CD4-positive, alpha-beta memory T cell (primary cell): ENCODE results near the gene SLC7A5. TPM values are rescaled to one million over a fixed set of nuclear protein-coding genes. Genes with fewer than 3 reads are reported as not detected.

Experiments
- CTCF ChIA-PET: fragments of 350-600 bp; sonication (Branson Sonifier 250); formaldehyde crosslinking; loops from one replicate; lab custom pipeline; 2021; ENCODE audit warnings: inconsistent platforms; ENCODE audit not compliant: partially characterized antibody; lab: Charles Lee
- POLR2A ChIA-PET: fragments of 350-600 bp; sonication (Branson Sonifier 250); formaldehyde crosslinking; loops from one replicate; lab custom pipeline; 2021; ENCODE audit not compliant: partially characterized antibody; lab: Charles Lee
- DNase-seq, 5 donors: peaks; one replicate each; pipeline versions ENCODE4 v3.0.0 to v3.0.0-alpha.2; 2020 to 2022; ENCODE audit warnings: mixed read lengths in 1 of 5
- H3K27ac ChIP-seq: one replicate; pipeline ENCODE4 v1.7.0; 2013; ENCODE audit warnings: low read depth, low read length
- H3K27me3 ChIP-seq: 2 replicates; pipeline ENCODE4 v1.7.0; 2013; ENCODE audit warnings: mild to moderate bottlenecking, low read length, moderate library complexity; ENCODE audit not compliant: insufficient read depth
- H3K36me3 ChIP-seq: 2 replicates; pipeline ENCODE4 v1.7.0; 2013; ENCODE audit warnings: mild to moderate bottlenecking, low read length, moderate library complexity; ENCODE audit not compliant: insufficient read depth
- H3K4me1 ChIP-seq: 2 replicates; pipeline ENCODE4 v1.7.0; 2013; ENCODE audit warnings: mild to moderate bottlenecking, low read length, moderate library complexity; ENCODE audit not compliant: insufficient read depth
- H3K4me3 ChIP-seq, 2 donors: one replicate each; pipeline ENCODE4 v1.7.0; 2013; ENCODE audit warnings: low read length in 2 of 2, mild to moderate bottlenecking in 1 of 2
- H3K9me3 ChIP-seq, 2 donors: one replicate each; pipeline ENCODE4 v1.7.0; 2013; ENCODE audit warnings: low read length in 2 of 2, control low read depth in 1 of 2; ENCODE audit not compliant: control insufficient read depth in 1 of 2
- H3K27ac Mint-ChIP-seq, 7 donors: one replicate each; pipeline ENCODE4 v1.8.0; 2020 to 2021; ENCODE audit warnings: mixed read lengths in 7 of 7, mild to moderate bottlenecking in 6 of 7, inconsistent platforms in 3 of 7, moderate library complexity in 3 of 7
- H3K27me3 Mint-ChIP-seq, 2 donors: one replicate each; pipeline ENCODE4 v1.8.0; 2020 to 2021; ENCODE audit warnings: mixed read lengths in 2 of 2
- H3K36me3 Mint-ChIP-seq, 2 donors: one replicate each; pipeline ENCODE4 v1.8.0; 2020 to 2021; ENCODE audit warnings: mixed read lengths in 2 of 2, inconsistent platforms in 1 of 2, mild to moderate bottlenecking in 1 of 2
- H3K4me1 Mint-ChIP-seq, 4 donors: one replicate each; pipeline ENCODE4 v1.8.0; 2020 to 2021; ENCODE audit warnings: mixed read lengths in 4 of 4, mild to moderate bottlenecking in 1 of 4
- H3K4me3 Mint-ChIP-seq, 8 donors: one replicate each; pipeline ENCODE4 v1.8.0; 2020 to 2021; ENCODE audit warnings: mixed read lengths in 8 of 8, mild to moderate bottlenecking in 7 of 8, moderate library complexity in 6 of 8, inconsistent platforms in 3 of 8
- H3K9me3 Mint-ChIP-seq, 8 donors: one replicate each; pipeline ENCODE4 v1.8.0; 2020 to 2021; ENCODE audit warnings: mixed read lengths in 8 of 8, mild to moderate bottlenecking in 5 of 8, inconsistent platforms in 3 of 8, moderate library complexity in 1 of 8
- intact Hi-C: fragments of 100-400 bp; cut with micrococcal nuclease; formaldehyde crosslinking; loops from one replicate; pipeline ENCODE4 v1.15.1; 2023
- polyA plus RNA-seq, 2 donors: library from polyadenylated mRNA; unstranded; fragments of 300-500 nt; fragmentation: Illumina TruSeq; gene quantifications; one replicate each; pipeline ENCODE4 v1.2.3, GENCODE V29; 2021
- total RNA-seq, 2 experiments: library from RNA; stranded (reverse); gene quantifications; one replicate each; pipeline ENCODE4 v1.2.3, GENCODE V29; 2021

SLC7A5 gene
- total and polyA plus RNA-seq, 4 experiments from 2014 or later: 3.5 to 13.5 (median 9.2) TPM

- Mint-ChIP-seq H3K4me1 (peaks cover 5 to 31% (median 15%) of the 10 kb centered on the region in 4 donors), H3K27me3 (no peaks in the 10 kb centered on the region), H3K36me3 (peaks cover 0 to 19% of the 10 kb centered on the region in 2 donors), H3K27ac (peak overlapping the region in 3 of 7 donors; percentile 47 to 88 (median 78)), H3K9me3 (no peaks in the 10 kb centered on the region), H3K4me3 (no peak overlapping the region)
- DNase-seq: peak; percentile 71 to 78 (median 75)
- no peaks in the 10 kb centered on the region for H3K27me3 ChIP-seq
- ChIA-PET CTCF (interaction anchor here (1.0 to 9.5 kb wide), 23 partner anchors 10 to 589 kb away, joined by 3 to 388 read pairs (median 6); partner anchors contain the start of gene SLC7A5), POLR2A (interaction anchor here (0.9 to 8.9 kb wide), 5 partner anchors 15 to 71 kb away, joined by 3 to 94 read pairs (median 4); partner anchors contain the start of gene SLC7A5)
- H3K4me3 ChIP-seq: no peak overlapping the region
- no peak overlapping the region for H3K27ac ChIP-seq
- H3K4me1 ChIP-seq: peaks cover 29% of the 10 kb centered on the region
- intact Hi-C loops: loop anchor here (1.0 kb wide), 3 partner anchors 21 to 71 kb away; no protein-coding TSS in a partner anchor
- H3K9me3 ChIP-seq: no peaks in the 10 kb centered on the region
- peaks cover 8% of the 10 kb centered on the region for H3K36me3 ChIP-seq
These were observed 19.0 kb downstream of the SLC7A5 start for GRCh38 chr16:87850009-87851006.

DNA sequence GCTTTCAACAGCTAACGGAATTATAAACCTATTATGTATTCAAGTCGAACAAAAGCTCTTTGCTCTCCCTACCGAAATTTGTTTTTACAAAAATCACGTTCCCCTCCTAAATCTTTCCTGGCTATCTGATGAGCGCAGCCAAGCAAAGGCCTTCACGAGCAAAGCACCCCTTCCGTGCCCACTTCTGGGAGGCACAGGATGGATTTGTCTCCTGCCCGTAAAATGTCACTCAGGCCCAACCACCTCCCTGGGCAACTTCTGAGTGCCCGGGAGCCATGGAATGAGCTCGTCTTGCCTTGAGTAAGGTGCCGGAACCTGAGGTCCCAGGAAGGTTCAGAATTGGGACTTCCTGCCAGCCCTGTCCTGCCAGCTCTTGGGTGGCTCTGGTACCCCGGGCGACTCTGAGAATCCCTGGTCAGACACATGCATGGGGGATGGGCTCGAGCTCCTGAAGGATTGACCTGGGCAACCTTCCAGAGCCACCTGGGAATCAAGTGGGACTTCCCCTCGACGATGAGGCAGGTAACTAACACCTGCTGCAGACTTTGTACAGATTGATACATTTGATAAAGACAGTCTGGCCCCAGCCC lies 19.8 kb downstream of the SLC7A5 start:
- POLR2A ChIA-PET: interaction anchor here (0.9 to 8.9 kb wide), 5 partner anchors 16 to 70 kb away, joined by 3 to 94 read pairs (median 4); partner anchors contain the start of gene SLC7A5
- Histone ChIP-seq H3K4me3 (no peak overlapping the region), H3K27me3 (no peaks in the 10 kb centered on the region), H3K9me3 (no peaks in the 10 kb centered on the region), H3K27ac (no peak overlapping the region), H3K4me1 (peaks cover 21% of the 10 kb centered on the region), H3K36me3 (peaks cover 8% of the 10 kb centered on the region)
- intact Hi-C loops: loop anchor here (1.0 kb wide), 3 partner anchors 22 to 70 kb away; no protein-coding TSS in a partner anchor
- Mint-ChIP-seq H3K4me1 (peaks cover 5 to 31% (median 16%) of the 10 kb centered on the region in 4 donors), H3K27me3 (no peaks in the 10 kb centered on the region), H3K9me3 (no peaks in the 10 kb centered on the region), H3K27ac (peak overlapping the region in 2 of 7 donors; percentile 78 to 88), H3K4me3 (no peak overlapping the region), H3K36me3 (peaks cover 0 to 19% of the 10 kb centered on the region in 2 donors)
- no peak for DNase-seq
- CTCF ChIA-PET: interaction anchor here (0.7 to 9.5 kb wide), 25 partner anchors 11 to 857 kb away, joined by 3 to 388 read pairs (median 5); partner anchors contain the start of genes CTU2, RNF166 and SLC7A5

GRCh38 chr16:87848676-87849345 lies 20.5 kb downstream of the SLC7A5 start:
- ChIA-PET CTCF (interaction anchor here (0.7 to 9.5 kb wide), 18 partner anchors 11 to 857 kb away, joined by 3 to 388 read pairs (median 6); partner anchors contain the start of genes CTU2, RNF166 and SLC7A5), POLR2A (interaction anchor here (1.1 to 8.9 kb wide), 3 partner anchors 17 to 26 kb away, joined by 3 to 94 read pairs (median 11); partner anchors contain the start of gene SLC7A5)
- no peaks in the 10 kb centered on the region for H3K27me3 Mint-ChIP-seq
- H3K9me3 ChIP-seq: no peaks in the 10 kb centered on the region
- no peak overlapping the region for H3K4me3 ChIP-seq
- peaks cover 18% of the 10 kb centered on the region for H3K4me1 ChIP-seq
- peaks cover 8% of the 10 kb centered on the region for H3K36me3 ChIP-seq
- H3K4me3 Mint-ChIP-seq: no peak overlapping the region
- intact Hi-C loops: no loop called here
- peak overlapping the region in 2 of 7 donors; percentile 41 to 88 for H3K27ac Mint-ChIP-seq
- H3K9me3 Mint-ChIP-seq: peaks cover 0 to 1% (median 0%) of the 10 kb centered on the region in 8 donors
- H3K36me3 Mint-ChIP-seq: peaks cover 0 to 16% of the 10 kb centered on the region in 2 donors
- no peaks in the 10 kb centered on the region for H3K27me3 ChIP-seq
- no peak for DNase-seq
- no peak overlapping the region for H3K27ac ChIP-seq
- peaks cover 2 to 24% (median 13%) of the 10 kb centered on the region in 4 donors for H3K4me1 Mint-ChIP-seq

DNA sequence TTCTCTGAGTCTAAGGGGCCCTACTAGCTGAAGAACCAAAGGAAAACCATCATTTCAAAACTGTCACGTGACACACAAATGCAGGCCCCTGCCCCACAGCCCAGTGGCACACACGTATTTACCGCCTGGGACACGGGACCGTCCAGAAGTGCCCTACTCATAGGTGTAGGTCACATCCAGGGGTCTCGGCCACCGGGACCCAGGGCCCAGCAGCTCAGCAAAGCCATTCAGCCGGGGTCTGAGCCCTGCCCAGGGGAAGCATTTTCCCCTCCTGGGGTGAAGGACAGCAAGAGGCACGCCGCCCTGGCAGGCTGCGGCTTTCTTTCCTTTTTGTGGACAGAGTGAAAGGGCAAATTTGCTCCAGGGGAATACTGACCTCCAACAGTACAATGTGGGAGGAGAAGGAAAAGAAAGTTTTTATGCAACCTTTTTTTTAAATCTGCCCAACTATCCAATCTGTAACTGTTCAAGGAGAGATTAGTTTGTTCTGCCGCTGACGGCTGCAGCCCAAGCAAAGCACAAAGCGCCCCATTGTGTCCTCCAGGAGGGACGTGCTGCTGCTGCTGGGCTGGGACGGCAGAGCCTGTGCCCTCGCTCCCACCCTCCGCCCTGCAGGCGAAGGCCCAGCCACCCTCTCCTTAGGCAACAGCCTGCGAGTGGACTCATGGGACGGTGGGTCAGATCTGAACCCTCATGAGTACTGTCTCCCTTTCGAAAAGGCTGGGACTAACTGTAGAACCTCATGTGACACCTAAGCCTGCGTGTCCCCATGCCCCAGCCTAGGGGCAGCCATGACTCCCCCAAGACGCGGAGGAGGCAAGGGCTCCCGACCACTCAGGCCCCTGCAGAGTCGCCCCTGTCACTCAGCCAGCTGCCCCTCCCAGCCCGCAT lies 21.3 kb downstream of the SLC7A5 start:
- DNase-seq: no peak
- no peak overlapping the region for H3K4me3 Mint-ChIP-seq
- POLR2A ChIA-PET: interaction anchor here (8.9 kb wide), 1 partner anchor 22 kb away, joined by 94 read pairs; the partner anchor contains the start of gene SLC7A5
- peaks cover 0 to 2% (median 0%) of the 10 kb centered on the region in 8 donors for H3K9me3 Mint-ChIP-seq
- no peaks in the 10 kb centered on the region for H3K27me3 ChIP-seq
- CTCF ChIA-PET: interaction anchor here (1.4 to 9.5 kb wide), 5 partner anchors 10 to 68 kb away, joined by 4 to 388 read pairs (median 45); partner anchors contain the start of gene SLC7A5
- peaks cover 11% of the 10 kb centered on the region for H3K4me1 ChIP-seq
- peak overlapping the region in 2 of 7 donors; percentile 17 to 88 for H3K27ac Mint-ChIP-seq
- H3K36me3 ChIP-seq: peaks cover 8% of the 10 kb centered on the region
- H3K9me3 ChIP-seq: no peaks in the 10 kb centered on the region
- H3K4me1 Mint-ChIP-seq: peaks cover 0 to 24% (median 9%) of the 10 kb centered on the region in 4 donors
- no peak overlapping the region for H3K4me3 ChIP-seq
- H3K36me3 Mint-ChIP-seq: peaks cover 0 to 14% of the 10 kb centered on the region in 2 donors
- H3K27ac ChIP-seq: no peak overlapping the region
- no peaks in the 10 kb centered on the region for H3K27me3 Mint-ChIP-seq
- intact Hi-C loops: no loop called here

- no peak overlapping the region for H3K27ac ChIP-seq
- H3K36me3 ChIP-seq: peaks cover 8% of the 10 kb centered on the region
- Mint-ChIP-seq H3K27ac (peak overlapping the region in 1 of 7 donors; percentile 17), H3K4me1 (peaks cover 0 to 25% (median 7%) of the 10 kb centered on the region in 4 donors), H3K36me3 (peaks cover 0 to 16% of the 10 kb centered on the region in 2 donors), H3K4me3 (no peak overlapping the region), H3K9me3 (peaks cover 0 to 2% (median 0%) of the 10 kb centered on the region in 8 donors), H3K27me3 (no peaks in the 10 kb centered on the region)
- H3K4me3 ChIP-seq: no peak overlapping the region
- no peaks in the 10 kb centered on the region for H3K27me3 ChIP-seq
- no peak for DNase-seq
- H3K9me3 ChIP-seq: no peaks in the 10 kb centered on the region
- ChIA-PET POLR2A (interaction anchor here (8.9 kb wide), 1 partner anchor 23 kb away, joined by 94 read pairs; the partner anchor contains the start of gene SLC7A5), CTCF (interaction anchor here (1.1 to 9.5 kb wide), 5 partner anchors 9 to 67 kb away, joined by 3 to 388 read pairs (median 34); partner anchors contain the start of gene SLC7A5)
- intact Hi-C loops: no loop called here
- peaks cover 13% of the 10 kb centered on the region for H3K4me1 ChIP-seq
These were observed 21.9 kb downstream of the SLC7A5 start for GRCh38 chr16:87847467-87847784.
